ENCODE data around the gene HOXD13. TPM values are rescaled to one million over a fixed set of nuclear protein-coding genes. Genes with fewer than 3 reads are reported as not detected.

HOXD13 gene
- total and polyA plus RNA-seq, 2 of the 13 experiments (the other 11 are each of a cell fraction or from before 2014, with no cell fraction given), result not detected

DNA sequence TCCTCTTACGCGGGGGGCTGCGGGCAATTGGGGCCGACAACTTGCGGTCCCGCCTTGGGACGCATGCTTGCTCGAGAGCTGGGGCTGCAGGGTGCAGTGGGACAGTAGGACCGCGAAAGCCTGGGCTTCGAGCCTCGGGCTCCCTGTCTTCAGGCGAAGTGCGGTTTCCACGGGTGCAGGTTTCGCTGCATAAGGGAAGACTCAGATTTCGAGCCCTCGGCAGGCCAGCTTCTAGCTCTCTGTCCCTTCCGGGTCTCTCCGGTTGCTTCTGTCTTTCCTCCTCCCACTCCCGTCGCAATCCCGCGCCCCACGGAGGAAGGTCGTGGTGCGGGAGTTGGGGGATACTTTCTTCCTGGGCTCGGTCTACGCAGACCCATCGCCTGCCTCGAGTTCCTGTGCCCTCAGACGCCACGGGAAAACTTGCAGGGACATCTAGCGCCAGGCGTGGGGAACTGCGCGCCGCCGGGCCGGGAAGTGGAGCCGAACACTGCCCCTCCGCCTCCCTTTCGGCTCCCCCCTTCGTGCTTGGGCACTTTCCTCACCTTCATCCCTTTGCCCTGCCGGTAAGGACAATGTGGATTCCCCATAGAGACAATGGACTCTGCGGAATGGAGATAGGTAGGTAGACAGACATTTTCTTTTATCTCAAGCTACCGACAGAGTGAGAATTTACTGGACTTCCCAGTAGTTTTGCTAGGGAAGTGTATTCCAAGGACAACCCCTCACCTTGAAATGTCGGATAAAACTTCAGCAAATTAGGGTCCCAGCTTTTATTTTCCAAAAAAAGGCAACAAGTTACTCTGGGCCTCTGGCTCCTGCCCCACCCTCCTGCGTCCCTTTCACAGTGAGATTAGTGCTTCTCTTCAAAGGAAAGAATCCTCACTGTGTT lies 4.2 kb upstream of the HOXD13 start (continued):
- TF ChIP-seq, protein P1, sequence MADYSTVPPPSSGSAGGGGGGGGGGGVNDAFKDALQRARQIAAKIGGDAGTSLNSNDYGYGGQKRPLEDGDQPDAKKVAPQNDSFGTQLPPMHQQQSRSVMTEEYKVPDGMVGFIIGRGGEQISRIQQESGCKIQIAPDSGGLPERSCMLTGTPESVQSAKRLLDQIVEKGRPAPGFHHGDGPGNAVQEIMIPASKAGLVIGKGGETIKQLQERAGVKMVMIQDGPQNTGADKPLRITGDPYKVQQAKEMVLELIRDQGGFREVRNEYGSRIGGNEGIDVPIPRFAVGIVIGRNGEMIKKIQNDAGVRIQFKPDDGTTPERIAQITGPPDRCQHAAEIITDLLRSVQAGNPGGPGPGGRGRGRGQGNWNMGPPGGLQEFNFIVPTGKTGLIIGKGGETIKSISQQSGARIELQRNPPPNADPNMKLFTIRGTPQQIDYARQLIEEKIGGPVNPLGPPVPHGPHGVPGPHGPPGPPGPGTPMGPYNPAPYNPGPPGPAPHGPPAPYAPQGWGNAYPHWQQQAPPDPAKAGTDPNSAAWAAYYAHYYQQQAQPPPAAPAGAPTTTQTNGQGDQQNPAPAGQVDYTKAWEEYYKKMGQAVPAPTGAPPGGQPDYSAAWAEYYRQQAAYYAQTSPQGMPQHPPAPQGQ (CRISPR knock-in tag; IDR thresholded peaks at IDR 0.05; ENCODE audit: borderline replicate concordance), result peak; percentile 60; the same call in 1 of the 2 replicates
- TF ChIP-seq TOPORS (CRISPR knock-in tag; IDR thresholded peaks at IDR 0.05), result no peak
- TF ChIP-seq, protein P2, sequence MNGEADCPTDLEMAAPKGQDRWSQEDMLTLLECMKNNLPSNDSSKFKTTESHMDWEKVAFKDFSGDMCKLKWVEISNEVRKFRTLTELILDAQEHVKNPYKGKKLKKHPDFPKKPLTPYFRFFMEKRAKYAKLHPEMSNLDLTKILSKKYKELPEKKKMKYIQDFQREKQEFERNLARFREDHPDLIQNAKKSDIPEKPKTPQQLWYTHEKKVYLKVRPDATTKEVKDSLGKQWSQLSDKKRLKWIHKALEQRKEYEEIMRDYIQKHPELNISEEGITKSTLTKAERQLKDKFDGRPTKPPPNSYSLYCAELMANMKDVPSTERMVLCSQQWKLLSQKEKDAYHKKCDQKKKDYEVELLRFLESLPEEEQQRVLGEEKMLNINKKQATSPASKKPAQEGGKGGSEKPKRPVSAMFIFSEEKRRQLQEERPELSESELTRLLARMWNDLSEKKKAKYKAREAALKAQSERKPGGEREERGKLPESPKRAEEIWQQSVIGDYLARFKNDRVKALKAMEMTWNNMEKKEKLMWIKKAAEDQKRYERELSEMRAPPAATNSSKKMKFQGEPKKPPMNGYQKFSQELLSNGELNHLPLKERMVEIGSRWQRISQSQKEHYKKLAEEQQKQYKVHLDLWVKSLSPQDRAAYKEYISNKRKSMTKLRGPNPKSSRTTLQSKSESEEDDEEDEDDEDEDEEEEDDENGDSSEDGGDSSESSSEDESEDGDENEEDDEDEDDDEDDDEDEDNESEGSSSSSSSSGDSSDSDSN (CRISPR knock-in tag; IDR thresholded peaks at IDR 0.05), result no peak; the same call in 1 of the 2 replicates
- 0 out of 2 replicates have a peak, but pooled peaks have one; percentile 13 for TF ChIP-seq ZNF558 (CRISPR knock-in tag; IDR thresholded peaks at IDR 0.05; ENCODE audit: borderline replicate concordance)
- 0 out of 2 replicates have a peak, but pooled peaks have one; percentile 54 for TF ChIP-seq ZIK1 (CRISPR knock-in tag; IDR thresholded peaks at IDR 0.05; ENCODE audit: borderline replicate concordance, low read depth)
- TF ChIP-seq, protein P3, sequence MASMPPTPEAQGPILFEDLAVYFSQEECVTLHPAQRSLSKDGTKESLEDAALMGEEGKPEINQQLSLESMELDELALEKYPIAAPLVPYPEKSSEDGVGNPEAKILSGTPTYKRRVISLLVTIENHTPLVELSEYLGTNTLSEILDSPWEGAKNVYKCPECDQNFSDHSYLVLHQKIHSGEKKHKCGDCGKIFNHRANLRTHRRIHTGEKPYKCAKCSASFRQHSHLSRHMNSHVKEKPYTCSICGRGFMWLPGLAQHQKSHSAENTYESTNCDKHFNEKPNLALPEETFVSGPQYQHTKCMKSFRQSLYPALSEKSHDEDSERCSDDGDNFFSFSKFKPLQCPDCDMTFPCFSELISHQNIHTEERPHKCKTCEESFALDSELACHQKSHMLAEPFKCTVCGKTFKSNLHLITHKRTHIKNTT (CRISPR knock-in tag; IDR thresholded peaks at IDR 0.05), result 0 out of 2 replicates have a peak, but pooled peaks have one; percentile 26
- no peak for TF ChIP-seq MBD4 (IDR thresholded peaks at IDR 0.05; ENCODE audit: borderline replicate concordance, low read length)
- no peak for TF ChIP-seq NPAS2 (CRISPR knock-in tag; IDR thresholded peaks at IDR 0.05; ENCODE audit: borderline replicate concordance)
- TF ChIP-seq RAD51 (IDR thresholded peaks at IDR 0.05; ENCODE audit: borderline replicate concordance), result no peak
- TF ChIP-seq SIX4 (CRISPR knock-in tag; IDR thresholded peaks at IDR 0.05), result no peak
- TF ChIP-seq, protein P4, sequence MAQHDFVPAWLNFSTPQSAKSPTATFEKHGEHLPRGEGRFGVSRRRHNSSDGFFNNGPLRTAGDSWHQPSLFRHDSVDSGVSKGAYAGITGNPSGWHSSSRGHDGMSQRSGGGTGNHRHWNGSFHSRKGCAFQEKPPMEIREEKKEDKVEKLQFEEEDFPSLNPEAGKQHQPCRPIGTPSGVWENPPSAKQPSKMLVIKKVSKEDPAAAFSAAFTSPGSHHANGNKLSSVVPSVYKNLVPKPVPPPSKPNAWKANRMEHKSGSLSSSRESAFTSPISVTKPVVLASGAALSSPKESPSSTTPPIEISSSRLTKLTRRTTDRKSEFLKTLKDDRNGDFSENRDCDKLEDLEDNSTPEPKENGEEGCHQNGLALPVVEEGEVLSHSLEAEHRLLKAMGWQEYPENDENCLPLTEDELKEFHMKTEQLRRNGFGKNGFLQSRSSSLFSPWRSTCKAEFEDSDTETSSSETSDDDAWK (CRISPR knock-in tag; IDR thresholded peaks at IDR 0.05), result no peak
- no peak for TF ChIP-seq HNF4A (CRISPR knock-in tag; IDR thresholded peaks at IDR 0.05)
- no peak for TF ChIP-seq HOXA9 (CRISPR knock-in tag; IDR thresholded peaks at IDR 0.05; ENCODE audit: borderline replicate concordance)
- TF ChIP-seq ADNP (CRISPR knock-in tag; IDR thresholded peaks at IDR 0.05), result no peak
- TF ChIP-seq ZBTB3 (CRISPR knock-in tag; IDR thresholded peaks at IDR 0.05; ENCODE audit: borderline replicate concordance, low read depth), result no peak
- peak; percentile 51 for TF ChIP-seq TEAD3 (CRISPR knock-in tag; optimal IDR thresholded peaks at IDR 0.05; ENCODE audit: borderline replicate concordance)
- TF ChIP-seq RAD21 (CRISPR knock-in tag; IDR thresholded peaks at IDR 0.05), result peak; percentile 87
- TF ChIP-seq, protein P5, sequence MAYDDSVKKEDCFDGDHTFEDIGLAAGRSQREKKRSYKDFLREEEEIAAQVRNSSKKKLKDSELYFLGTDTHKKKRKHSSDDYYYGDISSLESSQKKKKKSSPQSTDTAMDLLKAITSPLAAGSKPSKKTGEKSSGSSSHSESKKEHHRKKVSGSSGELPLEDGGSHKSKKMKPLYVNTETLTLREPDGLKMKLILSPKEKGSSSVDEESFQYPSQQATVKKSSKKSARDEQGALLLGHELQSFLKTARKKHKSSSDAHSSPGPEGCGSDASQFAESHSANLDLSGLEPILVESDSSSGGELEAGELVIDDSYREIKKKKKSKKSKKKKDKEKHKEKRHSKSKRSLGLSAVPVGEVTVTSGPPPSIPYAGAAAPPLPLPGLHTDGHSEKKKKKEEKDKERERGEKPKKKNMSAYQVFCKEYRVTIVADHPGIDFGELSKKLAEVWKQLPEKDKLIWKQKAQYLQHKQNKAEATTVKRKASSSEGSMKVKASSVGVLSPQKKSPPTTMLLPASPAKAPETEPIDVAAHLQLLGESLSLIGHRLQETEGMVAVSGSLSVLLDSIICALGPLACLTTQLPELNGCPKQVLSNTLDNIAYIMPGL (CRISPR knock-in tag; IDR thresholded peaks at IDR 0.05; ENCODE audit: borderline replicate concordance in 1 of 2, low read depth in 1 of 2), result peak; percentile 38 to 88; a peak in 3 of 4 replicates
- no peak for TF ChIP-seq ZNF589 (CRISPR knock-in tag; conservative IDR thresholded peaks at IDR 0.05)
- no peak for TF ChIP-seq ZNF7 (CRISPR knock-in tag; IDR thresholded peaks at IDR 0.05)

Data from HepG2 (cell line).